ENCODE data around the gene NPLOC4.
"Not testable (repeated sequence)": the region's sequence is repeated elsewhere in the genome, so short reads cannot be mapped to it uniquely, and the experiment has no call there.

NPLOC4 gene

GRCh38 chr17:81534157-81535006, 102.5 kb downstream of the NPLOC4 start:
- DNase-seq (ENCODE audit: low read depth in 2 of 2): no peak

GRCh38 chr17:81533339-81534141, 103.4 kb downstream of the NPLOC4 start:
- DNase-seq (ENCODE audit: low read depth in 2 of 2): no peak

- no peak for DNase-seq (ENCODE audit: low read depth in 2 of 2)
Observed at GRCh38 chr17:81532490-81533287, 104.2 kb downstream of the NPLOC4 start.

- DNase-seq (ENCODE audit: low read depth in 2 of 2): not testable (repeated sequence)
Observed at GRCh38 chr17:81531998-81532404, 104.9 kb downstream of the NPLOC4 start.

- not testable (repeated sequence) for DNase-seq (ENCODE audit: low read depth in 2 of 2)
Observed at GRCh38 chr17:81531013-81531412, 105.9 kb downstream of the NPLOC4 start.

GRCh38 chr17:81529437-81529803, 107.5 kb downstream of the NPLOC4 start:
- no peak for DNase-seq (ENCODE audit: low read depth in 2 of 2)

GRCh38 chr17:81528651-81529436, 108.1 kb downstream of the NPLOC4 start:
- DNase-seq (ENCODE audit: low read depth in 2 of 2): no peak

GRCh38 chr17:81528384-81528650, 108.6 kb downstream of the NPLOC4 start:
- DNase-seq (ENCODE audit: low read depth in 2 of 2): no peak

GRCh38 chr17:81527591-81528383, 109.1 kb downstream of the NPLOC4 start, which contains the start of gene FSCN2:
Gene FSCN2, plus strand, starts transcription at chr17:81528377. Its CDS starts 155 bp downstream, at chr17:81528532.
- no peak for DNase-seq (ENCODE audit: low read depth in 2 of 2)

- no peak for DNase-seq (ENCODE audit: low read depth in 2 of 2)
Observed at GRCh38 chr17:81526662-81527571, 110.0 kb downstream of the NPLOC4 start.

- no peak for DNase-seq (ENCODE audit: low read depth in 2 of 2)
Observed at GRCh38 chr17:81524865-81525159, 112.1 kb downstream of the NPLOC4 start.

- no peak for DNase-seq (ENCODE audit: low read depth in 2 of 2)
Observed at GRCh38 chr17:81524039-81524864, 112.7 kb downstream of the NPLOC4 start.

GRCh38 chr17:81523402-81524038, 113.4 kb downstream of the NPLOC4 start:
- no peak for DNase-seq (ENCODE audit: low read depth in 2 of 2)

- no peak for DNase-seq (ENCODE audit: low read depth in 2 of 2)
Observed at GRCh38 chr17:81522491-81523401, 114.2 kb downstream of the NPLOC4 start.

- no peak for DNase-seq (ENCODE audit: low read depth in 2 of 2)
Observed at GRCh38 chr17:81520021-81520901, 116.7 kb downstream of the NPLOC4 start.
